A673 (cell line): Measurements from ENCODE around the gene HOXA13.

Experiments used
- EZH2 ChIP-seq: fragments of 200-600 bp; sonication (generic); IDR thresholded peaks from 2 replicates; pipeline ENCODE4 v1.6.1; 2017; ENCODE audit warnings: borderline replicate concordance, low read depth, mild to moderate bottlenecking, mixed read lengths, antibody characterized with exemption, low read length; ENCODE audit not compliant: poor library complexity, severe bottlenecking
- TF ChIP-seq, protein P1 (sequence below): fragments of 300-800, 200-600 bp; sonication (generic); conservative IDR thresholded peaks from 2 replicates; pipeline ENCODE4 v1.5.1; 2017; ENCODE audit warnings: low read depth, mild to moderate bottlenecking, antibody characterized with exemption, low read length, moderate library complexity, mixed read lengths

- no peak for TF ChIP-seq EZH2
- TF ChIP-seq, protein P1, sequence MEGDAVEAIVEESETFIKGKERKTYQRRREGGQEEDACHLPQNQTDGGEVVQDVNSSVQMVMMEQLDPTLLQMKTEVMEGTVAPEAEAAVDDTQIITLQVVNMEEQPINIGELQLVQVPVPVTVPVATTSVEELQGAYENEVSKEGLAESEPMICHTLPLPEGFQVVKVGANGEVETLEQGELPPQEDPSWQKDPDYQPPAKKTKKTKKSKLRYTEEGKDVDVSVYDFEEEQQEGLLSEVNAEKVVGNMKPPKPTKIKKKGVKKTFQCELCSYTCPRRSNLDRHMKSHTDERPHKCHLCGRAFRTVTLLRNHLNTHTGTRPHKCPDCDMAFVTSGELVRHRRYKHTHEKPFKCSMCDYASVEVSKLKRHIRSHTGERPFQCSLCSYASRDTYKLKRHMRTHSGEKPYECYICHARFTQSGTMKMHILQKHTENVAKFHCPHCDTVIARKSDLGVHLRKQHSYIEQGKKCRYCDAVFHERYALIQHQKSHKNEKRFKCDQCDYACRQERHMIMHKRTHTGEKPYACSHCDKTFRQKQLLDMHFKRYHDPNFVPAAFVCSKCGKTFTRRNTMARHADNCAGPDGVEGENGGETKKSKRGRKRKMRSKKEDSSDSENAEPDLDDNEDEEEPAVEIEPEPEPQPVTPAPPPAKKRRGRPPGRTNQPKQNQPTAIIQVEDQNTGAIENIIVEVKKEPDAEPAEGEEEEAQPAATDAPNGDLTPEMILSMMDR: no peak
These were observed 7.9 kb downstream of the HOXA13 start for GRCh38 chr7:27191833-27192545.
